GM21576 (cell line): ENCODE data around the gene GAGE12H.
"Not testable (repeated sequence)": the region's sequence is repeated elsewhere in the genome, so short reads cannot be mapped to it uniquely, and the experiment has no call there.

Source experiments
- ATAC-seq: cut with Tn5 transposase; IDR thresholded peaks from one replicate; pipeline ENCODE4 v1.9.1; 2021; ENCODE audit warnings: mild to moderate bottlenecking, moderate library complexity; ENCODE audit not compliant: unreplicated experiment

Gene GAGE12H, protein sequence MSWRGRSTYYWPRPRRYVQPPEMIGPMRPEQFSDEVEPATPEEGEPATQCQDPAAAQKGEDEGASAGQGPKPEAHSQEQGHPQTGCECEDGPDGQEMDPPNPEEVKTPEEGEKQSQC

GRCh38 chrX:49579649-49580048 lies at the start of gene GAGE12H:
TSS of gene GAGE12H (plus strand) at chrX:49579949. CDS start at chrX:49581104, 1,155 bp downstream.
- ATAC-seq = not testable (repeated sequence)

DNA sequence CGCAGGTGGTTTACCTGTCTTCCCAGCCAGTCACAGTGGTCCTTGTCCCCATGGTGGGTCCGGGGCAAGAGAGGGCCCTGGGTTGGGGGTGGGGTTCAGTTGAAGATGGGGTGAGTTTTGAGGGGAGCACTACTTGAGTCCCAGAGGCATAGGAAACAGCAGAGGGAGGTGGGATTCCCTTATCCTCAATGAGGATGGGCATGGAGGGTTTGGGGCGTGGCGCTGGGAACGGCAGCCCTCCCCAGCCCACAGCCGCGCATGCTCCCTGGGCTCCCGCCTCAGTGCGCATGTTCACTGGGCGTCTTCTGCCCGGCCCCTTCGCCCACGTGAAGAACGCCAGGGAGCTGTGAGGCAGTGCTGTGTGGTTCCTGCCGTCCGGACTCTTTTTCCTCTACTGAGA lies 47.9 kb upstream of the GAGE12H start, which contains the start of gene GAGE12C:
Gene GAGE12C (plus strand): TSS at position 301 of the 400 bp plus-strand sequence. CDS start 1,155 bp downstream, outside the sequence.
- ATAC-seq = not testable (repeated sequence)

DNA sequence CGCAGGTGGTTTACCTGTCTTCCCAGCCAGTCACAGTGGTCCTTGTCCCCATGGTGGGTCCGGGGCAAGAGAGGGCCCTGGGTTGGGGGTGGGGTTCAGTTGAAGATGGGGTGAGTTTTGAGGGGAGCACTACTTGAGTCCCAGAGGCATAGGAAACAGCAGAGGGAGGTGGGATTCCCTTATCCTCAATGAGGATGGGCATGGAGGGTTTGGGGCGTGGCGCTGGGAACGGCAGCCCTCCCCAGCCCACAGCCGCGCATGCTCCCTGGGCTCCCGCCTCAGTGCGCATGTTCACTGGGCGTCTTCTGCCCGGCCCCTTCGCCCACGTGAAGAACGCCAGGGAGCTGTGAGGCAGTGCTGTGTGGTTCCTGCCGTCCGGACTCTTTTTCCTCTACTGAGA lies 38.3 kb upstream of the GAGE12H start, which contains the start of gene GAGE12D:
Gene GAGE12D (plus strand): TSS at position 301 of the 400 bp plus-strand sequence. CDS start 1,155 bp downstream, outside the sequence.
- ATAC-seq = not testable (repeated sequence)

DNA sequence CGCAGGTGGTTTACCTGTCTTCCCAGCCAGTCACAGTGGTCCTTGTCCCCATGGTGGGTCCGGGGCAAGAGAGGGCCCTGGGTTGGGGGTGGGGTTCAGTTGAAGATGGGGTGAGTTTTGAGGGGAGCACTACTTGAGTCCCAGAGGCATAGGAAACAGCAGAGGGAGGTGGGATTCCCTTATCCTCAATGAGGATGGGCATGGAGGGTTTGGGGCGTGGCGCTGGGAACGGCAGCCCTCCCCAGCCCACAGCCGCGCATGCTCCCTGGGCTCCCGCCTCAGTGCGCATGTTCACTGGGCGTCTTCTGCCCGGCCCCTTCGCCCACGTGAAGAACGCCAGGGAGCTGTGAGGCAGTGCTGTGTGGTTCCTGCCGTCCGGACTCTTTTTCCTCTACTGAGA lies 28.8 kb upstream of the GAGE12H start, which contains the start of gene GAGE12E:
Gene GAGE12E (plus strand): TSS at position 301 of the 400 bp plus-strand sequence. CDS start 1,155 bp downstream, outside the sequence.
- ATAC-seq = not testable (repeated sequence)

DNA sequence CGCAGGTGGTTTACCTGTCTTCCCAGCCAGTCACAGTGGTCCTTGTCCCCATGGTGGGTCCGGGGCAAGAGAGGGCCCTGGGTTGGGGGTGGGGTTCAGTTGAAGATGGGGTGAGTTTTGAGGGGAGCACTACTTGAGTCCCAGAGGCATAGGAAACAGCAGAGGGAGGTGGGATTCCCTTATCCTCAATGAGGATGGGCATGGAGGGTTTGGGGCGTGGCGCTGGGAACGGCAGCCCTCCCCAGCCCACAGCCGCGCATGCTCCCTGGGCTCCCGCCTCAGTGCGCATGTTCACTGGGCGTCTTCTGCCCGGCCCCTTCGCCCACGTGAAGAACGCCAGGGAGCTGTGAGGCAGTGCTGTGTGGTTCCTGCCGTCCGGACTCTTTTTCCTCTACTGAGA lies 19.2 kb upstream of the GAGE12H start, which contains the start of gene GAGE12F:
Gene GAGE12F (plus strand): TSS at position 301 of the 400 bp plus-strand sequence. CDS start 1,155 bp downstream, outside the sequence.
- not testable (repeated sequence) for ATAC-seq

- ATAC-seq = not testable (repeated sequence)
Measured at GRCh38 chrX:49568728-49569127, 11.0 kb upstream of the GAGE12H start.

- ATAC-seq = not testable (repeated sequence)
Measured at GRCh38 chrX:49569152-49569551, 10.6 kb upstream of the GAGE12H start.

DNA sequence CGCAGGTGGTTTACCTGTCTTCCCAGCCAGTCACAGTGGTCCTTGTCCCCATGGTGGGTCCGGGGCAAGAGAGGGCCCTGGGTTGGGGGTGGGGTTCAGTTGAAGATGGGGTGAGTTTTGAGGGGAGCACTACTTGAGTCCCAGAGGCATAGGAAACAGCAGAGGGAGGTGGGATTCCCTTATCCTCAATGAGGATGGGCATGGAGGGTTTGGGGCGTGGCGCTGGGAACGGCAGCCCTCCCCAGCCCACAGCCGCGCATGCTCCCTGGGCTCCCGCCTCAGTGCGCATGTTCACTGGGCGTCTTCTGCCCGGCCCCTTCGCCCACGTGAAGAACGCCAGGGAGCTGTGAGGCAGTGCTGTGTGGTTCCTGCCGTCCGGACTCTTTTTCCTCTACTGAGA lies 9.6 kb upstream of the GAGE12H start, which contains the start of gene GAGE12G:
Gene GAGE12G (plus strand): TSS at position 301 of the 400 bp plus-strand sequence. CDS start 1,155 bp downstream, outside the sequence.
- not testable (repeated sequence) for ATAC-seq

DNA sequence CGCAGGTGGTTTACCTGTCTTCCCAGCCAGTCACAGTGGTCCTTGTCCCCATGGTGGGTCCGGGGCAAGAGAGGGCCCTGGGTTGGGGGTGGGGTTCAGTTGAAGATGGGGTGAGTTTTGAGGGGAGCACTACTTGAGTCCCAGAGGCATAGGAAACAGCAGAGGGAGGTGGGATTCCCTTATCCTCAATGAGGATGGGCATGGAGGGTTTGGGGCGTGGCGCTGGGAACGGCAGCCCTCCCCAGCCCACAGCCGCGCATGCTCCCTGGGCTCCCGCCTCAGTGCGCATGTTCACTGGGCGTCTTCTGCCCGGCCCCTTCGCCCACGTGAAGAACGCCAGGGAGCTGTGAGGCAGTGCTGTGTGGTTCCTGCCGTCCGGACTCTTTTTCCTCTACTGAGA lies 9.4 kb downstream of the GAGE12H start, which contains the start of gene GAGE2A:
Gene GAGE2A (plus strand): TSS at position 301 of the 400 bp plus-strand sequence. CDS start 1,155 bp downstream, outside the sequence.
- not testable (repeated sequence) for ATAC-seq

- not testable (repeated sequence) for ATAC-seq
Measured at GRCh38 chrX:49589769-49590478, 10.2 kb downstream of the GAGE12H start.

- ATAC-seq = not testable (repeated sequence)
Measured at GRCh38 chrX:49590488-49590887, 10.7 kb downstream of the GAGE12H start.

DNA sequence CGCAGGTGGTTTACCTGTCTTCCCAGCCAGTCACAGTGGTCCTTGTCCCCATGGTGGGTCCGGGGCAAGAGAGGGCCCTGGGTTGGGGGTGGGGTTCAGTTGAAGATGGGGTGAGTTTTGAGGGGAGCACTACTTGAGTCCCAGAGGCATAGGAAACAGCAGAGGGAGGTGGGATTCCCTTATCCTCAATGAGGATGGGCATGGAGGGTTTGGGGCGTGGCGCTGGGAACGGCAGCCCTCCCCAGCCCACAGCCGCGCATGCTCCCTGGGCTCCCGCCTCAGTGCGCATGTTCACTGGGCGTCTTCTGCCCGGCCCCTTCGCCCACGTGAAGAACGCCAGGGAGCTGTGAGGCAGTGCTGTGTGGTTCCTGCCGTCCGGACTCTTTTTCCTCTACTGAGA lies 19.0 kb downstream of the GAGE12H start, which contains the start of gene GAGE1:
Gene GAGE1 (plus strand): TSS at position 301 of the 400 bp plus-strand sequence. CDS start 1,155 bp downstream, outside the sequence.
- ATAC-seq = not testable (repeated sequence)

GRCh38 chrX:49610718-49611310 lies 31.1 kb downstream of the GAGE12H start:
- ATAC-seq = no peak

DNA sequence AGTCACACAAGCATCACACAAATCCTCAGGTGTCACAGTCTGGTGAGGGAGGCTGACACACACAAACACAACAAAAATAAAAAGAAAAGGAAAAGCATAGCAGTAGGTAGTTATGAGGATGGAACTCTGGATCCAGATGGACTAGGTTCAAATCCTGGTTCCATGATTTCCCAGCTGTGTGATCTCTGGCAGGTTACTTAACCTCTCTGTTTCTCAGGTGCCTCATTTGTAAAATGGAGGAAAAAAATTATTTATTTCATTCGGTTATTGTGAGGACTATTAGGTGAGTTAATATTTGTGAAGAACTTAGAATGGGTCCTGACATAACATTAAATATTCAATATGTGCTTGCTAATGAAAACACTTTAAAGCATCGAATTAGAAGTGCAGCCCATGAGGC lies 38.8 kb downstream of the GAGE12H start:
- no peak for ATAC-seq

GRCh38 chrX:49627086-49627777 lies 47.5 kb downstream of the GAGE12H start:
- ATAC-seq = no peak
